Activated naive CD8-positive, alpha-beta T cell treated with anti-CD3 and anti-CD28 coated beads, Interleukin-2, amount 10 ng/mL, durations not matched to agents 7 days and 5 days (primary cell): ENCODE data around the gene RAMP2. TPM values are rescaled to one million over a fixed set of nuclear protein-coding genes. Genes with fewer than 3 reads are reported as not detected.

Source experiments
- ATAC-seq: fragments of 150-1000 bp; cut with Tn5 transposase; one replicate; pipeline ENCODE4 v1.10.0; 2021; ENCODE audit warnings: low read depth, moderate library complexity
- POLR2A ChIA-PET: fragments of 350-600 bp; sonication (Branson Sonifier 250); formaldehyde crosslinking; loops from one replicate; lab custom pipeline; 2021; ENCODE audit warnings: antibody characterized with exemption; lab: Charles Lee
- DNase-seq: peaks from one replicate; pipeline ENCODE4 v3.0.0; 2021
- H3K27ac Mint-ChIP-seq: one replicate; pipeline ENCODE4 v1.8.0; 2022; ENCODE audit warnings: mild to moderate bottlenecking, mixed read lengths
- H3K27me3 Mint-ChIP-seq: one replicate; pipeline ENCODE4 v1.8.0; 2022; ENCODE audit warnings: mild to moderate bottlenecking, moderate library complexity, mixed read lengths
- H3K36me3 Mint-ChIP-seq: one replicate; pipeline ENCODE4 v1.8.0; 2021; ENCODE audit warnings: mild to moderate bottlenecking, mixed read lengths
- H3K4me1 Mint-ChIP-seq: one replicate; pipeline ENCODE4 v1.8.0; 2021; ENCODE audit warnings: mixed read lengths
- H3K4me3 Mint-ChIP-seq: one replicate; pipeline ENCODE4 v1.8.0; 2022; ENCODE audit warnings: mild to moderate bottlenecking, moderate library complexity, mixed read lengths
- H3K9me3 Mint-ChIP-seq: one replicate; pipeline ENCODE4 v1.8.0; 2021; ENCODE audit warnings: mixed read lengths
- total RNA-seq, 2 experiments: library from RNA; stranded (reverse); gene quantifications; one replicate each; pipeline ENCODE4 v1.2.3, GENCODE V29; 2021

RAMP2 gene
- total RNA-seq, 2 experiments from 2014 or later: not detected

DNA sequence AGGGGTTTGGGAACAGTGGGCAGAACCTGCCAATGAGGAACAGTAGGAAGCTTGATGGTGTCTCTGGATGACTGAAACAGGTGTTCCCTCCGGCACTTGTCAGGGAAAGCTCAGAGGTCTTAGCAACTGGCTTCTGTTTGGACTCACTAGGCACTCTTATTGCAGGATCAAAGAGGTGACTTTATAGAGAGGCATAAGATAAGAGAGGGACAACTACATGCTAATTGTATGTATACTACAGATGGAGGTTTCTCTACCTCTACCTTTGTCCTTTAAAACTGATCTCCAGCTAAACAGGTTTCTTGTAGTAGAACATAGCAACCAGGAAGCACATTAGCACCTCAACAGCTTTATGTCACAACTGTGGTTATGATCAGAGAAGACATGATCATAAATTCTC, 45.2 kb downstream of the RAMP2 start:
- Mint-ChIP-seq H3K4me1 (no peaks in the 10 kb centered on the region), H3K4me3 (no peak overlapping the region), H3K27ac (no peak overlapping the region), H3K36me3 (peaks cover 3% of the 10 kb centered on the region), H3K27me3 (no peaks in the 10 kb centered on the region), H3K9me3 (no peaks in the 10 kb centered on the region)
- POLR2A ChIA-PET: interaction anchor here (0.7 kb wide), 1 partner anchor 276 kb away, joined by 4 read pairs; no protein-coding TSS in a partner anchor
- no peak for ATAC-seq
- DNase-seq: no peak

DNA sequence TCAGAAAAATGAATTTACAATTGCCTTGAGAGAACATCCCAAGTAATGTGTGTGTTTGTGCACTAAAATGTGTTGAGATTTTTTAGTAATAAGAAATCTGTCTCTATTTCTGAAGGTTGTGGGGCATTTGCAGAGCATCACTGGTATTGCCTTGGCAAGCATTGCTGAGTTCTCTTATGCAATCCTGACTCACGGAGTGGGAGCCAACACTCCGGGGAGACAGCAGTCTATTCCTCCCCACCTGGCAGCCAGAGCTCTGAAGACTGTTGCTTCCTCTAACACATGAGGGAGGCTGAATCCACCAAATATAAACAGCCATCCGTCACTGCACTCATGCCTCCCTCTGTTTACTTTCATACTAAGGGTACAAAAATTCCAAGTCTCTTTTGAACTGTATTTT, 48.2 kb downstream of the RAMP2 start:
- ATAC-seq (no peak), DNase-seq (no peak)
- Mint-ChIP-seq H3K9me3 (no peaks in the 10 kb centered on the region), H3K4me3 (no peak overlapping the region), H3K27me3 (no peaks in the 10 kb centered on the region), H3K27ac (no peak overlapping the region), H3K36me3 (peaks cover 7% of the 10 kb centered on the region), H3K4me1 (no peaks in the 10 kb centered on the region)
- POLR2A ChIA-PET: no interaction called here

Other genes with a start within 250 kb of the RAMP2 start
- gene NAGLU, start 225.0 kb upstream of the RAMP2 start, total RNA-seq: 10 to 100 TPM; 22.9 to 23.9 TPM
- gene HSD17B1, start 208.3 kb upstream of the RAMP2 start, total RNA-seq: 1 to 10 TPM; 1.2 TPM
- 10 to 100 TPM; 83.3 to 98.1 TPM for gene COASY, start 199.1 kb upstream of the RAMP2 start, total RNA-seq
- 10 to 100 TPM; 62.9 to 64.9 TPM for gene MLX, start 194.1 kb upstream of the RAMP2 start, total RNA-seq
- gene PSMC3IP, start 183.5 kb upstream of the RAMP2 start, total RNA-seq: 10 to 100 TPM; 15.9 to 16.9 TPM
- 10 to 100 TPM; 82.2 to 82.3 TPM for gene RETREG3, start 151.9 kb upstream of the RAMP2 start, total RNA-seq
- 10 to 100 TPM; 55.6 to 57.6 TPM for gene TUBG1, start 151.5 kb upstream of the RAMP2 start, total RNA-seq
- gene TUBG2, start 101.9 kb upstream of the RAMP2 start, total RNA-seq: 10 to 100 TPM; 17.0 to 19.2 TPM
- 1 to 10 TPM in 1 of 2 experiments, under 1 TPM in 1; 0.94 to 1.8 TPM for gene PLEKHH3, start 84.2 kb upstream of the RAMP2 start, total RNA-seq
- gene CCR10, start 79.4 kb upstream of the RAMP2 start, total RNA-seq: under 1 TPM; 0.33 to 0.57 TPM
- 1 to 10 TPM; 3.6 to 4.6 TPM for gene CNTNAP1, start 78.7 kb upstream of the RAMP2 start, total RNA-seq
- 10 to 100 TPM; 83.1 to 98.4 TPM for gene EZH1, start 16.2 kb upstream of the RAMP2 start, total RNA-seq
- gene VPS25, start 12.2 kb downstream of the RAMP2 start, total RNA-seq: 10 to 100 TPM; 61.0 to 63.5 TPM
- gene WNK4, start 19.4 kb downstream of the RAMP2 start, total RNA-seq: under 1 TPM; 0.43 to 0.78 TPM
- gene COA3, start 37.5 kb downstream of the RAMP2 start, total RNA-seq: 10 to 100 TPM; 37.0 to 38.5 TPM
- gene CNTD1, start 37.6 kb downstream of the RAMP2 start, total RNA-seq: under 1 TPM in 1 of 2 experiments, not detected in 1; 0.45 TPM
- gene BECN1, start 63.1 kb downstream of the RAMP2 start, total RNA-seq: 10 to 100 TPM; 94.5 to 95.9 TPM
- 10 to 100 TPM; 85.0 to 96.6 TPM for gene PSME3, start 72.2 kb downstream of the RAMP2 start, total RNA-seq
- 1 to 10 TPM; 2.5 to 2.7 TPM for gene AOC2, start 83.4 kb downstream of the RAMP2 start, total RNA-seq
- under 1 TPM; 0.74 to 0.86 TPM for gene AOC3, start 90.0 kb downstream of the RAMP2 start, total RNA-seq
- gene G6PC1, start 139.6 kb downstream of the RAMP2 start, total RNA-seq: not detected
- 10 to 100 TPM; 39.9 to 43.2 TPM for gene AARSD1, start 203.2 kb downstream of the RAMP2 start, total RNA-seq
- gene PTGES3L, start 218.9 kb downstream of the RAMP2 start, total RNA-seq: under 1 TPM; 0.28 to 0.39 TPM
- 10 to 100 TPM; 16.5 to 17.8 TPM for gene RUNDC1, start 219.3 kb downstream of the RAMP2 start, total RNA-seq
- 1,000 to 10,000 TPM; 1,039 to 1,066 TPM for gene RPL27, start 237.2 kb downstream of the RAMP2 start, total RNA-seq
- gene IFI35, start 245.6 kb downstream of the RAMP2 start, total RNA-seq: 10 to 100 TPM; 92.7 to 99.2 TPM